ENCODE measurements around the gene GUCY2D.

Gene GUCY2D

GRCh38 chr17:8012045-8012580 lies 9.7 kb downstream of the GUCY2D start:
- H3K36me3 ChIP-seq (ENCODE audit: insufficient read depth, low read depth, low read length) = no peaks in the 10 kb centered on the region
- H3K27ac ChIP-seq (ENCODE audit: low read length) = no peak overlapping the region
- H3K4me3 ChIP-seq (ENCODE audit: low read length) = no peak overlapping the region
- no peaks in the 10 kb centered on the region for H3K9me3 ChIP-seq (ENCODE audit: insufficient read depth, low read depth, low read length)
- H3K27me3 ChIP-seq (ENCODE audit: insufficient read depth, low read length) = peaks cover 51% of the 10 kb centered on the region
- no peak overlapping the region for H3K9ac ChIP-seq (ENCODE audit: low read depth, low read length)
- H3K4me1 ChIP-seq (ENCODE audit: insufficient read depth, low read length) = no peaks in the 10 kb centered on the region

DNA sequence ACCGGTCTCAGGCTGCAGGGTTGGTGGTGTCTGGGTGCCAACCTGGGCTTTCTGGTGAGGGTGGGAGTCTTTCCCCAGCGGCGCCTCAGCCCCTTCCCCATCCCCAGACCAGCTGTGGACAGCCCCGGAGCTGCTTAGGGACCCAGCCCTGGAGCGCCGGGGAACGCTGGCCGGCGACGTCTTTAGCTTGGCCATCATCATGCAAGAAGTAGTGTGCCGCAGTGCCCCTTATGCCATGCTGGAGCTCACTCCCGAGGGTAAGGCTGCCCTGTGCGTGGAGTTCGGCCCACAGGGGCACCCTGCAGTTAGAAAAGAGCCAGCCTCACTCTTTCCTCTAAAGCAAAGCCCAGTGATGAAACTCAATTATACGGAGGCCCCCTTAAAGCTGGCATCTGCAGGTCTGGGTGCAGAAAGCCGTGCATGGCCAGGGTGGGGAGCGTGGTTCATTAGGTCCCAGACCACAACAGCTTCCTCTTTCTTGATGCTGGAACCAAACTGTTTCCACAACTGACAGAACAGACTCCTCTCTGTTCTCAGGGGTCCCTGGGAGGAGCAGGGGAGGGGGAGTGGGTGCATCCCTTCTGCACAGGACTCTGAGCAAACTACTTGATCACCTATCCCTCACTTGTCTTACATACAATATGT lies 10.7 kb downstream of the GUCY2D start:
- H3K4me1 ChIP-seq (ENCODE audit: insufficient read depth, low read length) = no peaks in the 10 kb centered on the region
- no peak overlapping the region for H3K4me3 ChIP-seq (ENCODE audit: low read length)
- H3K36me3 ChIP-seq (ENCODE audit: insufficient read depth, low read depth, low read length) = no peaks in the 10 kb centered on the region
- no peaks in the 10 kb centered on the region for H3K9me3 ChIP-seq (ENCODE audit: insufficient read depth, low read depth, low read length)
- no peak overlapping the region for H3K27ac ChIP-seq (ENCODE audit: low read length)
- H3K9ac ChIP-seq (ENCODE audit: low read depth, low read length) = no peak overlapping the region
- peaks cover 54% of the 10 kb centered on the region for H3K27me3 ChIP-seq (ENCODE audit: insufficient read depth, low read length)

GRCh38 chr17:8013731-8014557 lies 11.5 kb downstream of the GUCY2D start:
- no peaks in the 10 kb centered on the region for H3K36me3 ChIP-seq (ENCODE audit: insufficient read depth, low read depth, low read length)
- peaks cover 54% of the 10 kb centered on the region for H3K27me3 ChIP-seq (ENCODE audit: insufficient read depth, low read length)
- no peaks in the 10 kb centered on the region for H3K4me1 ChIP-seq (ENCODE audit: insufficient read depth, low read length)
- no peak overlapping the region for H3K9ac ChIP-seq (ENCODE audit: low read depth, low read length)
- no peak overlapping the region for H3K4me3 ChIP-seq (ENCODE audit: low read length)
- H3K9me3 ChIP-seq (ENCODE audit: insufficient read depth, low read depth, low read length) = no peaks in the 10 kb centered on the region
- H3K27ac ChIP-seq (ENCODE audit: low read length) = no peak overlapping the region

GRCh38 chr17:8014558-8014850 lies 12.1 kb downstream of the GUCY2D start:
- Histone ChIP-seq H3K9ac (ENCODE audit: low read depth, low read length) (no peak overlapping the region), H3K27ac (ENCODE audit: low read length) (no peak overlapping the region), H3K4me1 (ENCODE audit: insufficient read depth, low read length) (no peaks in the 10 kb centered on the region), H3K4me3 (ENCODE audit: low read length) (no peak overlapping the region), H3K27me3 (ENCODE audit: insufficient read depth, low read length) (peaks cover 54% of the 10 kb centered on the region), H3K36me3 (ENCODE audit: insufficient read depth, low read depth, low read length) (no peaks in the 10 kb centered on the region), H3K9me3 (ENCODE audit: insufficient read depth, low read depth, low read length) (no peaks in the 10 kb centered on the region)

GRCh38 chr17:8015236-8015956 lies 13.0 kb downstream of the GUCY2D start:
- Histone ChIP-seq H3K4me1 (ENCODE audit: insufficient read depth, low read length) (no peaks in the 10 kb centered on the region), H3K36me3 (ENCODE audit: insufficient read depth, low read depth, low read length) (no peaks in the 10 kb centered on the region), H3K27ac (ENCODE audit: low read length) (no peak overlapping the region), H3K27me3 (ENCODE audit: insufficient read depth, low read length) (peaks cover 54% of the 10 kb centered on the region), H3K9ac (ENCODE audit: low read depth, low read length) (no peak overlapping the region), H3K4me3 (ENCODE audit: low read length) (peak overlapping the region; percentile 83; the same call in 1 of the 2 replicates), H3K9me3 (ENCODE audit: insufficient read depth, low read depth, low read length) (no peaks in the 10 kb centered on the region)

DNA sequence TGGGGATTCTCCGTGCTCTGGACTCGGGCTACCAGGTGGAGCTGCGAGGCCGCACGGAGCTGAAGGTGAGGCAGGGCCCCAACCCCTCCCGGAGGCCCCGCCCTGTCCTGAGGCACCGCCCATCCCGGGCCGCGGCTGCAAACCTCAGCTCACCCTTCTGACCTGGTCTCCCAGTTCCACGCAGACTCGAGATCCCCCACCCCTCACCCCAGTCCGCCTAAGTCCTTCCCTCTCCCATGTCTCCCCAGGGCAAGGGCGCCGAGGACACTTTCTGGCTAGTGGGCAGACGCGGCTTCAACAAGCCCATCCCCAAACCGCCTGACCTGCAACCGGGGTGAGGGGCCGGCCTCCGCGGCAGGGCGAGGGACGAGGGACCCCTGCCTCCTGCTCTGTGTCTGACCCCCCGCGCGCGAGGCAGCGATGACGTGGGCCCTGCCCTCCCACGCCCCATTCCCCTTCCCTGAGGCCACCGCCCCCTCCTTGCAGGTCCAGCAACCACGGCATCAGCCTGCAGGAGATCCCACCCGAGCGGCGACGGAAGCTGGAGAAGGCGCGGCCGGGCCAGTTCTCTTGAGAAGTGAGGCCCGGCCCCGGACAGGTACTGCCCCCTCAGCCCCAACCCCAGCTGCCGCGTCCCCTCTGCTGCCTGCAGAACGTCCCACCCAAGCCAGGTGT lies 13.7 kb downstream of the GUCY2D start:
- Histone ChIP-seq H3K27me3 (ENCODE audit: insufficient read depth, low read length) (peaks cover 54% of the 10 kb centered on the region), H3K4me1 (ENCODE audit: insufficient read depth, low read length) (no peaks in the 10 kb centered on the region), H3K4me3 (ENCODE audit: low read length) (peak overlapping the region; percentile 83), H3K9me3 (ENCODE audit: insufficient read depth, low read depth, low read length) (no peaks in the 10 kb centered on the region), H3K9ac (ENCODE audit: low read depth, low read length) (peak overlapping the region; percentile 27; the same call in 1 of the 2 replicates), H3K27ac (ENCODE audit: low read length) (no peak overlapping the region), H3K36me3 (ENCODE audit: insufficient read depth, low read depth, low read length) (no peaks in the 10 kb centered on the region)

DNA sequence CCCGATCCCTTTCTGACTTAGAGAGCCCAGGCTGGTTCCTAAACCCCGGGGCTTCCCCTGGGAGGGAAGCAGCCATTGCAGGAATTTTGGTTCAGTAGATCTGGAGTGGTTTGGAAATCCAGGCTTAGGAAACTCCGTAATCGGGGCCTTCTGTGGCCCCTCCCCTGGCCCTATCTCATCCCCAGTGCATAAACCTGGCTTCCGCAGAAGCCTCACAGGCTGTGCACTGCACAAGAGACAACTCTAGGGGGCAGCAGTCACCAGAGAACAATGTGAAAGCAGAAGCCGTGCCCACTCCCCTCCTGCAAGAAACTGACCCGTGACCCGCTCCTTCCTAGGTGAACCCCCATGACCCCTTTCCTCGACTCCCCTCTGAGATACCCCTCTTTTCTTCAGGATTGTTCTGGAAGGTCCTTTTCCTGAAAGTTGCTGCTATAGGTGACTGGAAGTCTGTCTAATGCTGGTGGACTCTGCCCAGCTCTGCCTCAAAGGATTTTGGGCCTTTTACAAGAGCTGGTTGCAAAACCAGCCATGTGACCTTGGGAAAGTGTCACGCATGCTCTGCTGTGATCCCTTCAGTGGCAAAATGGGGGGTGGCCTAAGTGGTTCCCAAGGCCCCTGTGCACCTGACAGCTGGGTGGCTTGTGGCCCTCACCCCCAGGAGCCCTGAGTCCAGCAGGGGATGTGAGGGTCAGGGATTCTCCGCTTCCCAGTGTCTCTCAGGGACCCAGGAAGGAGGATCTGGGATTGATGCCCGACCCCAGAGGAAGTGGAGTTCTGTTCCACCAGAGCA lies 14.4 kb downstream of the GUCY2D start:
- no peak overlapping the region for H3K27ac ChIP-seq (ENCODE audit: low read length)
- no peaks in the 10 kb centered on the region for H3K9me3 ChIP-seq (ENCODE audit: insufficient read depth, low read depth, low read length)
- peaks cover 54% of the 10 kb centered on the region for H3K27me3 ChIP-seq (ENCODE audit: insufficient read depth, low read length)
- H3K36me3 ChIP-seq (ENCODE audit: insufficient read depth, low read depth, low read length) = no peaks in the 10 kb centered on the region
- no peaks in the 10 kb centered on the region for H3K4me1 ChIP-seq (ENCODE audit: insufficient read depth, low read length)
- H3K9ac ChIP-seq (ENCODE audit: low read depth, low read length) = peak overlapping the region; percentile 27; the same call in 1 of the 2 replicates
- H3K4me3 ChIP-seq (ENCODE audit: low read length) = peak overlapping the region; percentile 83

DNA sequence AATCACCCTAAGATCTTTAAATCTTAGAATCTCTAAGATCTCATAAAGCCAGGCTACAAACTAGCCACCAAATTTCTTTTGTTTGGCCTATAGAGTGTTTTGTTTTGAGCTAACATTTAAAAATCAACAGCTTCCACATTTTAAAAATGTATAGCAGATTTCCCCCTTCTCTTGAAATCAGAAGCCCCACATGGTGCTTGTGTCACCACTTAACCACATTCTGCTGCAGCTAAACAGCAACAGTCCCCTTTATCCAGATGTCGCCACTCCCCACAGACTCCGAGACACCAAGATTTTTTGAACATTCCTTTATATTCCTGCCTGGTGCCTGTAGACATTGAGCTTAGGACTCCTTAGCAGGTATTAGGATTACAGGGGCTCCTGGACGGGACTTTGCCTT lies 16.0 kb downstream of the GUCY2D start:
- Histone ChIP-seq H3K4me3 (ENCODE audit: low read length) (no peak overlapping the region), H3K27ac (ENCODE audit: low read length) (no peak overlapping the region), H3K36me3 (ENCODE audit: insufficient read depth, low read depth, low read length) (no peaks in the 10 kb centered on the region), H3K9me3 (ENCODE audit: insufficient read depth, low read depth, low read length) (no peaks in the 10 kb centered on the region), H3K4me1 (ENCODE audit: insufficient read depth, low read length) (no peaks in the 10 kb centered on the region; the same call in 1 of the 2 replicates), H3K27me3 (ENCODE audit: insufficient read depth, low read length) (peaks cover 42% of the 10 kb centered on the region), H3K9ac (ENCODE audit: low read depth, low read length) (no peak overlapping the region)

DNA sequence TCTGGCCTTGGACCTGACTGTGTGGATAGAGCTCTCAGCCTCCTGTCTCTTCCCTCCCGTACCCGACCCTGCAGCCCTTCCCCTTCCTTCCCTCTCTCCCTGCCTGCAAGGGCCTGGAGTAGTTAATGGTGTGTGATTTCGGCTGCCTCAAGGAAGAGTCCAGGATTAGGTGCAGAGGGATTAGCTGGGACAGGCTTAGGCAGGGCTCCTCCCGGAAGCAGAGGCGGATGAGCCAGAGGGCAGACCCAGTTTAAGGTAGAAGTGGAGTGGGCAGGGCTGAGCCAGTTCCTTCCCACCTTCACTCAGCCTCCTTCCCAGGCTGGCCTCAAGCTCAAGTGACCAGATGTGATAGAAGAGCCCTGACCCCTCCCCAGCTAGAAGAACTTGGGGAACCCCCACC lies 16.8 kb downstream of the GUCY2D start:
- no peaks in the 10 kb centered on the region; the same call in 1 of the 2 replicates for H3K4me1 ChIP-seq (ENCODE audit: insufficient read depth, low read length)
- no peak overlapping the region for H3K4me3 ChIP-seq (ENCODE audit: low read length)
- H3K36me3 ChIP-seq (ENCODE audit: insufficient read depth, low read depth, low read length) = no peaks in the 10 kb centered on the region
- H3K9ac ChIP-seq (ENCODE audit: low read depth, low read length) = no peak overlapping the region
- H3K27me3 ChIP-seq (ENCODE audit: insufficient read depth, low read length) = peaks cover 35% of the 10 kb centered on the region
- no peaks in the 10 kb centered on the region for H3K9me3 ChIP-seq (ENCODE audit: insufficient read depth, low read depth, low read length)
- H3K27ac ChIP-seq (ENCODE audit: low read length) = no peak overlapping the region

DNA sequence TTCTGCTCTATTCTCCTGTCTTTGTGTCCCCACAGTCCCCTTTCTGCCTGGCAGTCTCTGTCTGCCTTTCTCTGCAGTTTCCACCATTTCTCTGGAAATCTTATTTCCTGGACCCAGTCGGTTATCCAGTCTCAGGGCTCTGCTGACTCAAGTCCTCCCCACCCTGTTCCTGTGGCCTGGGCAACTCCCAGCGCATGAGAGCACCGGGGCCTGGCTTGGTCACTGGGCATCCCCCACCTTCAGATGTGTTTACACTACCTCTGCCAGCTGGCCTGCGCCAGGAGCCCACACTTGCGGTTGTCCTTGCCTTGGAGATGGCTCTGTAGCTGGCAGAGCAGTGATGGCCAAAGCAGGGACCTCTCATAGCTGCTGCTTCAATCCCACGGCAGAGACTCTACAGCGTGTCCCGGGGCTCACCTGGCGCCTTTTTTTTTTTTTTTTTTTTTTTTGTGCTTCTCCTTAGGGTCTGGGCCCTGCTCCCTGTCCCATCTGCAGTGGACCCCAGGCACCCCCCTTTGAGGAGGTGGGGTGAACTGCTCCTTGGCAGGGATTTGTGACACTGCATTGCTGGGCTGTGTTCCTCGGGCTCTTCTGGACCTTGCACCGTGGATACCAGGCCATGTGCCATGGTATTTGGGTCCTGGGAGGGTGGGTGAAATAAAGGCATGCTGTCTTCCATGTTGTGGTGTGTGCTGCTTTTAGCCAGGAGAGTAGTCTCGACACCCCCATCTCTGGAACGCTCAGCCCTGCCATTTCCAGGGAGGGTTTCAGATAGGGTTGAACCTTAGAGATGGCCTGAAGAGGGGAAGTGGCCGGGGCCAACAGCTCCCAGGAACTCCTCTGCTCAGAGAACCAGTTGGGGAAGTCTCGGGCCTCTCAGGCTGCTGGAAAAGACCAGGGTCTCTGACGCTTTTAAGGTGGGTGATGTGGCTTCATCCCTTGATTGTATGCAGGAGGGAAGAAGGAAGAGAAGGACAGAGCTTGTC lies 17.5 kb downstream of the GUCY2D start:
- H3K9ac ChIP-seq (ENCODE audit: low read depth, low read length) = no peak overlapping the region
- no peaks in the 10 kb centered on the region for H3K9me3 ChIP-seq (ENCODE audit: insufficient read depth, low read depth, low read length)
- H3K27ac ChIP-seq (ENCODE audit: low read length) = no peak overlapping the region

More for the DNA sequence above, 17.5 kb downstream of the GUCY2D start:
- Histone ChIP-seq H3K27me3 (ENCODE audit: insufficient read depth, low read length) (peaks cover 27% of the 10 kb centered on the region), H3K4me1 (ENCODE audit: insufficient read depth, low read length) (no peaks in the 10 kb centered on the region; the same call in 1 of the 2 replicates), H3K36me3 (ENCODE audit: insufficient read depth, low read depth, low read length) (no peaks in the 10 kb centered on the region), H3K4me3 (ENCODE audit: low read length) (no peak overlapping the region)
